NCI-H2081 treated with DMSO at 0.1 percent for 48 hours (cell line): ENCODE results near the gene TMEM238L.
"Not testable (repeated sequence)": the region's sequence is repeated elsewhere in the genome, so short reads cannot be mapped to it uniquely, and the experiment has no call there.

ENCODE experiments used
- DNase-seq: peaks from one replicate; lab custom pipeline; 2025; lab: John Stamatoyannopoulos, UW

Gene TMEM238L, protein sequence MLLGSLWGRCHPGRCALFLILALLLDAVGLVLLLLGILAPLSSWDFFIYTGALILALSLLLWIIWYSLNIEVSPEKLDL

DNA sequence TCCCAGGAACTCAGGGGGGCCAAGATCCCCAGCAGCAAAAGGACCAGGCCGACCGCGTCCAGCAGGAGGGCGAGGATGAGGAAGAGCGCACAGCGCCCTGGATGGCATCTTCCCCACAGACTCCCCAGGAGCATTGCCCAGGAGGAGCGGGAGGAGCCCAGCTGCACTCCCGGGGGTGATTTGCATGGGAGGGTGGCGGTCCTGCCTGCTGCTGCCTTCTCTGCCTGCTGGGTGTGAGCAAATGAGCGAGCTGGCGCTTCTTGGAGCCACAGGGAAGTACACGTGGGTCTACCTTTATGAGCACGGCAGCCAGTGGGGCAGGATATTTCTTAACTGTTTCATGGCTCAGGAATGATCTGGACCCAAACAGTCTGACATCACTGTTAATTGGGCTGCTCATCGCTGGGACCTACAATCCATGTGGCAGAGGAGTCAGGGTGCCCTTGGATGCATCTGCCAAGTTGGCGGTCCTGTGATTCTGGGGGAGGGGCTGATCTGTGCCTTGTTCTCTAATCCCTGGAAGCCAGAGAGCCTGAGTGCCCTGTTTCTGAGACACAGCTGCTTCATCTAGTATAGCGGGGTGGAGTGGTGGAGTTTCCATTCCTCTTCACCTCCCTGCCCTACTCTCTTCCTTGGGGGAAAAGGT is at the start of gene TMEM238L:
TSS of gene TMEM238L (minus strand) at position 270 of the 646 bp plus-strand sequence. CDS start at position 134, 136 bp downstream.
- DNase-seq, result no peak

DNA sequence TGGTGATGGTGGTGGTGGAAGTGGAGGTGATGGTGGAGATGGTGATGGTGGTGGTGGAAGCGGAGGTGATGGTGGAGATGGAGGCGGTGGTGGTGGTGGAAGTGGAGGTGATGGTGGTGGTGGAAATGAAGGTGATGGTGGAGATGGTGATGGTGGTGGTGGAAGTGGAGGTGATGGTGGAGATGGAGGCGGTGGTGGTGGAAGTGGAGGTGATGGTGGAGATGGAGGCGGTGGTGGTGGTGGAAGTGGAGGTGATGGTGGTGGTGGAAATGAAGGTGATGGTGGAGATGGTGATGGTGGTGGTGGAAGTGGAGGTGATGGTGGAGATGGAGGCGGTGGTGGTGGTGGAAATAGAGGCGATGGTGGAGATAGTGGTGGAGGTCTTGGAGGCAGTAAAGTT is 42.7 kb upstream of the TMEM238L start:
- not testable (repeated sequence) for DNase-seq

DNA sequence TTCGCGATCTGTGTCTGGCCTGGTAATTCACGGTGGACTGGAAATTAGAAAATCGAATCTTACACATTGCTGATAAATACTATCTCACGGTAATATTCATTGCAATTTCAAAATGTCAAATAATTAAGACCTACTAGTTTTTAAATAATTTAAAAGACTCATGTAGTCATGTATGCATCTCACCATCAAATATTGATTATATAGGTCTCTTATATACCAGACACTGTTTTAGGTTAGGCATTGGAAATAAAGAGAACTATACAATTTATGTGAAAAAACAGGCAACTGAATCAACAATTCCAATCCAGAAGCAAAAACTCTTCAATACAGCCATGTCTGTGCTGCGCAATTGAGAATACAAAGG is 41.5 kb upstream of the TMEM238L start:
- DNase-seq, result no peak

DNA sequence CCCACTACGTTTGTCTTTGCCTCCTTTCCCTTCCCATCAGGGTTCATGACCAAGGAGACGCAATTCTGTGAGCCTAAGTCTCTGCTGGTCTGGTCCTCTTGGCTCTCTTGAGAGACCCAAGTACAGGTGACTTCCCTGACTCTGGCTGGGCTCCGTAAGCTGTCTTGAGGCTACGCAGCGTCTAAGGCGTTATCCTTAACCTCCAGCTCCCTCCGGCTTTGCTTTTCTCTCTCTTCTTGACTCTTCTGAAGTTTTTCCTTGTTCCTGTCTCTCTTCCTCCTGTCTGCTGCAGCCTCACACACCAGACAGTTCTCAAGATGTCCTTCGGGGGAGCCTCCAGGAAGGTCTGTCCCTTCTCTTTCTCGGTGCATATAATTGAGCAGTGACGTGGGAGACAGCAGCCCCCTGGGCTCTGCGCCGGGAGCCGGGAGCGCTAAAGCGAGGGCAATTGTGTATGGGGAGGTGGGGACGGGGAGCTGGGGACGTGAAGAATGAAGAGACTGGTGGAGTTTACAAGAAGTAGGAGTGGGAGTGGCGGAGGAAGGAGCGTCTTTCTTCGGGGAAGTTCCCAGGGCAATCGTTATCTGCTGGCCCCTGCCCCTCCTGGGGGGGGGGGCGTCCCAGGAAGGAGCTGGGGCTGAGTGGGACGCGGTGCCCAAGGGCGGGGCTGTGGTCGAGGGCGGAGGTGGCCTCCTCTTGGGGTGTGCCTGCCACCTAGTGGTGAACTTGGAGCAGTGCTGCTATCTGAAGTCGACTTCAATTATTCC is 40.9 kb upstream of the TMEM238L start:
- DNase-seq, result no peak

DNA sequence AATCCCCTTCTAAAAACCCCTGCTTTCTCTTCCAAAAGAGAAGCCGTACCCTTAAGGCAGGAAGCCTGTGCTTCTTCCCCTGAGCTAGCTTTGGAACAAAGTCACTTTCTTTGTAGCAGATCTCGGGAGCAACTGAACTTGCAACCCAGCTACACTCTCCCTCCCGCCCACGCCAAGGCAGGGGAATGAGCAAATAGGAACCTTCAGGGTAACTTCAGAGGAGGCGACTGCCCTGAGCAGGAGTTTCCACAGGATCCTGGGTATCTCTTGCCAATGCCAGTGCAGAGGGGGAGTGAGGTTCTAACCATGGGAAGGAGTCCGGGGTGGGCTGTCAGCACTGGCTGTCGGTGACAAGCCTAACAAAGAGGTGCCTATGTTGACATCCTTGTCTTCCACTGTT is 39.9 kb upstream of the TMEM238L start:
- DNase-seq, result no peak

GRCh38 chr17:10842658-10843057 is 38.8 kb upstream of the TMEM238L start:
- no peak for DNase-seq

- no peak for DNase-seq
These were observed 34.8 kb upstream of the TMEM238L start for GRCh38 chr17:10838682-10839081.

DNA sequence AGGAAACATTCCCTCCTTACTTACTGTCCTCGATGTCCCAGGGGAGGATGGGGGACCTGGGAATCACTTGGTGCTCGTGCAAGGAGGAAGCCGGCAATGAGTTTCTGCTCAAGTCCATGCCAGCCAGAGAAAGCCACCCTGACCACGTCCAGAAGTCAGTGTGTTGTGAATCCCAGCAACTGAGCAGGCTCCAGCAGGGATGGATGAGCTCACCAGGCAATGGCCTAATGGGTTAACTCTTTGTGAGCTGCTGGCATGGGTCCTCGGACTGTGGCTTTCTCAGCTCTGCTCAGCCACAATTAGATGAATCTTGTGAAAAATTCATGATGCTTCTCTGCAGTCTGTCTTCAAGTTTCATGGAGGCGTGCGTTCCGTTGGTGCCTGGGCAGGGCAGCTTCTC is 34.0 kb upstream of the TMEM238L start, which contains the start of gene PIRT:
TSS of gene PIRT (minus strand) at position 167 of the 400 bp plus-strand sequence. CDS start 12,442 bp downstream, outside the sequence.
- no peak for DNase-seq

DNA sequence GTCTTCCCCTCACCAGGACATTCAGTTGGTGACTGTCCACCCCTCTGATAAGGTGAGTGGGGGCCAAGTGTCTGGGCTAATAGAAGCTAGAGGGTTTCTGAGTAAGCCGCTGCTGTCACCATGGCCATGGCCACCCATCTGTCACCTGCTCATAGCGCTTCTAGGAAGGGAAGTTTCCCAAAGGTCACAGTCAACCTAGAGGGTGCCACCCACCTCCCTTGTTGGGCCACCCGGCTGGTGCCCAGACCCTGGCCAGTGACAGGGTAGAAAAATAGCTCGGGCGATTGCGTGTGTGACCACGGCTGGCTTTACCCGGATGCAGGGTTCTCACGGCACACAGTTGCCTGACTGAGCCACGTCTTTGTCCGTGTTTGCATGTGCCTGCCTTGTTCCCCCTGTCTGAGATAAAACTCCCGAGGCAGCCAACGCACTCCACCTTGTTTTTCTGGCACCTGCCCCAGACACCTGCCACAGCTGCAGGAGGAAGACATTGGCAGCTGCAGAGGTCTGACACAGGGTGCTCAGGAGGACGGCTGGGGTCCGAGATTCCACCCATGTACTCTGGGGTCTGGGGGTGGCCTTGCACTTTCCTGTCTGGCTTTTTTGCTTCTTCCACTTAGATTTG is 33.2 kb upstream of the TMEM238L start:
- DNase-seq, result no peak

DNA sequence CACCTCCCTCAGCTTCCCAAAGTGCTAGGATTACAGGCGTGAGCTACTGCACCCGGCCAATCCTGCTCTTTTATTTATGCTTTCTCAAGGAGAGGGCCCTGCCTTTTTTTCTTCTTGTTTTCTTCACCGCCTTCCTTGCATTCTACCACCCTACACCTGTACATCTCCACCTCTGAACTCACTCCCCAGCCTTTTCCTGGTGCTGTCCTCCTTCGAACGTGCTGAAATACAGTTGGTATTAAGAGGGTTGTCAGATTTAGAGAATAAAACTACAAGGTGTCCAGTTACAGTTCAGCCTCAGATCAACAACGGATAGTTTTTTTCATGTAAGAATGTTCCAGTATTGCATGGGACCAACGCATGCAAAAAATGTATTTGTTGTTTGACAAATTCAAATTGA is 32.2 kb upstream of the TMEM238L start:
- no peak for DNase-seq

DNA sequence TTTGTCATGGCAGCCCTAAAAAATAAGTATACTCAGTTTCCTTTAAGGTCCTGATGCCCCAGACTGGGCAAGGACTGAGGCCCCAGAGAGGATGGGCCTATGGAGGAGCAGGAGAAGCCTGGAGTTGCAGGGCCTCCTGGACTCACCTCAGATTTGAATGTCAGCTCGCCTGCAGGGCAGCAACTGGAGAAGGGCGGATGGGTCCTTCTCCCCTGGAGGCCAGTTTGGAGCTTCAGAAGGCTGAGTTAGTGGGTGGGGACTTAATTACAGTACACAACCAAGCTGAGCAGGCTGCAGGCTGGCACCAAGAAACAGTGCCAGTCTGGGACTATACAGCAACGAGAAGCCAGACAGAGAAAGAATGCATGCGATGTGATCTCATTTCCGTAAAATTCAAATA is 27.8 kb upstream of the TMEM238L start:
- no peak for DNase-seq

DNA sequence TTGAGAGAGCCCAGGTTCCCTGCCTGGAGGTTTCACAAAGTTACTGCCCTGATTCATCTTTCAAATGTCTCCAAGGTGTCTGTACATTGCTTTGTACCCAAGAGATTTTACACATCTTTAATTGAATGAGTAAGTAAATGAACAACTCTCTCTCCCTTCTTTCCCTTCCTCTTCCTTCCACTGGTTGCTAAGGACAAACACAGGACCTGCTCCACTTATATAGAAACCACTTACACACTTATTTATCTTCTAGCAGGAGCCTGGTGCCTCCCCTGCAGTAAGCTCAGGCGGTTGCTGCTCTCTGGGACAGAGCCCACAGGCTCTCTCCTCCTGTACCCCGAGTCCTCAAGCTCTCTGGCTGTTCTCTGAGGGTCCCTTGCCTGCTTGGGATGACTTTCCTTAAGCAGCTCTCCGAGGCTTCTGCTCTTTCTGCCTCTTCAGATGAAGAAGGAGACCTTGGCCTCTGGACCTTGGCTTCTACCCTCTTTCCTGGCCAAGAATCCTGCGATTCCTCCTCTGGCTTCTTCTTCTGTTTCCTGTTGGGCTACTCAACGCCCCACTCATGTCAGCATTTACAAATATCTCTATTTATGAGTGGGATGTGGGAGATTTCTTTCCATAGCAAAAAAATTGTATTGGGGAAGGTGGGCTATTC is 24.1 kb upstream of the TMEM238L start:
- DNase-seq, result no peak

GRCh38 chr17:10824874-10825273 is 21.0 kb upstream of the TMEM238L start:
- no peak for DNase-seq

- DNase-seq, result no peak
These were observed 17.9 kb upstream of the TMEM238L start for GRCh38 chr17:10821770-10822169.

GRCh38 chr17:10821054-10821453 is 17.2 kb upstream of the TMEM238L start:
- no peak for DNase-seq

DNA sequence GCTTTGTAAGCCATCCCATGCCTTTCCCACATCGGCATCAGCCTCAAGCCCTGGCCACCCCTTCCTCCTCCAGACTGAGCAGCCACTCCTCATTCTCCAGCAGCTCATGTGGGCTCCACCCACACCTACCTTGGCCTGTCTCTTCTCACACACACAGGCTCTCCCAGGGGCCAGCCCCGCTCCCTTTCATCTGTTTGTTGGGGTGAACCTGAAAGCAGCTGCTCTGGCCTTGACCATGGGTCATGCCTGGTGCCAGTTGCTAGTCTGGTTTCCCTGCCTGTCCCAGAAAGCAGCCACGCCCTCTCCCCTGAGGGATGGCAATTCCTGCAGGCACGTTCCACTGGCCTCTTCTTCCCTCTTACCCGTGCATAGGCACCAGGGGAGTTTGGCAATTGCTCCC is 11.4 kb upstream of the TMEM238L start:
- no peak for DNase-seq

- DNase-seq, result no peak
These were observed 10.2 kb upstream of the TMEM238L start for GRCh38 chr17:10814075-10814474.

DNA sequence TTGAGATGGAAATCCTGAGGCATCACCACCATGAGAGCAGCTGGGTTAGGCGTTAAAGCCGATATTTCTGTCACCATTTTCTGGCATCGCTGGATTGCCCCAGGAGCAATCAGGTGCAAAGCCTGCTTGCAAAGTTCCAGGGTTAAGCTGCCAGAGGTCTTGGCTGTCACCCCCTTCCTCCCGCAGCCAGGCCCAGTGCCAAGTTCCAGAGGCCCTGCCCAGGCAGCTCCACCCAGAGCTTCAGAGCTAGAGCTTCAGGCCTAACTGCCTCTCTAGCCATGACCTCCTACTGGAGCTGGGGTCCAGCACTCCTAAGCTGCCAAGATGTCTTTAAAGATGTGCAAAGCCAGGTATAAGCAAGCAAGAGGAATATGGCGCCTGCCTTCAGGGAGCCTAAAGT is 8.8 kb upstream of the TMEM238L start:
- DNase-seq, result no peak

- DNase-seq, result no peak
These were observed 5.7 kb upstream of the TMEM238L start for GRCh38 chr17:10809605-10810004.

DNA sequence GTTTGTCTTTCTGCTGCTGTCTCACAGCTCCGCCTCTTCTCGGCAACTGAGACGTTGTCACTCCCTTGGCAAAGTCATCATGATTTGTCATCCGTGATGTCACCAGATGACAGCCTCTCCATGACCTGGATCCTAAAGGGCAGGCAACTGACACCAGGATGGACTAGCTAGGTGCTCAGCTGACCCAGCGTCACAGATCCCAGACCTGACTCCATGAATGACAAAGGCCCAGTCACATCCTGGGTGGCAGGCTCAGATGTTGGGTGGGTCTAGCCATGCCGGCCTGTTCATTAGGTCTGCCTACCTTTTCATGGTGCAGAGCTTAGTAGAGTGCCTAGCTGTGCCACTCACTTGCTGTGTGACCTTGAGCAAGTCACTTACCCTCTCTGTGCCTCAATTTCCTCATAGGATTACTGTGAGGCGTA is 3.8 kb upstream of the TMEM238L start:
- DNase-seq, result no peak

DNA sequence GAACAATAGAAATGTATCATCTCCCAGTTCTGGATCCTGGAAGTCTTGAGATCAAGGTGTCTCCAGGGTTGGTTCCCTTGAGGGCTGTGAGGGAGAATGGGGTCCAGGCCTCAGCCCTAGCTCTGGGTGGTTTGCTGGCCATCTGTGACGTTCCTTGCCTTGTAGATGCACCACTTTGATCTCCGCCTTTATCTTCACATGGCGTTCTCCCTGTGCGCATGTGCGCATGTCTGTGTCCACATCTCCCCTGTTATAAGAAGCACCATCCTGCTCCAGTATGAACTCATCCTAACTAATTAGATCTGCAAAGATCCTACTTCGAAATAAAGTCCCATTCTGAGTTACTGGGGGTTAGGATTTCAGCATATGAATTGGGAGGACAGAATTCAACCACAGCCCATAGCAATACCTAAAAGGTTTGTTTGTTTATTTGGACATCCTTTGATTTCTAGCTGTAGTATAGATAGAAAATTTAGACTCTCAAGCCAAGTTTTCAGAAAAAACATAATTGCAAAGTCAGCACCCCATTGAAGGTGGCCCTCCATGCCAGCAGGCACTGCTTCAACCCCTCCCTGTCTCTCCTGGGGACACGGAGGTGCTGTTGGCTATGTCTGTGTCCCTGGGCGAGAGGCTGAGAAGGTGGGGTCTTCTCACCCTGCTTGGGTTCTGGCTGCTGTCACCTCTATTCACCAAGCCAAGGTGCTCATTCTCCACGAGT is 2.8 kb upstream of the TMEM238L start:
- DNase-seq, result no peak

DNA sequence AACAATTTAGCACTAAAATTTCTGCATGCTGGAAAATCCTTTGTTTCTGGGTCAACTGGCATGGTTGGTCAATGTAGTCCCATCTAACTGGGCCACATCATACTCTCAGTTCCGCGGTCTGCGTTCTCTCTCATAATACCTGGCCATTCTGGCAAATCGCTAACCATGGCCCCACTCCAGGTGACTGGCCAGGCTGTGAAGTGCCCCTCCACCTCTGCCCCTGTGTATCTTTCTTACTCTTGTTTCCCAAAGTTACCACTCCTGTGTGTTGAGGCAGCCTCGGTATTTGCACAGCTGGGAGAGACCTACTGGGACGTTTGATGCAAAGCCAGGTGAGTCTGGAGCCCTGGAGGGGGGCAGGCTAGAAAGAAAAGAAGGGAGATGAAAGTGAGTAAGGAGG is 2.0 kb upstream of the TMEM238L start:
- no peak for DNase-seq
